ENCODE data around the gene TECPR2. TPM values are rescaled to one million over a fixed set of nuclear protein-coding genes. Genes with fewer than 3 reads are reported as not detected.

The TECPR2 gene
- total and polyA plus RNA-seq, 2 experiments from 2014 or later = 9.5 to 20.1 TPM

GRCh38 chr14:102442241-102443211 lies 79.8 kb downstream of the TECPR2 start:
- H3K27me3 ChIP-seq = no peaks in the 10 kb centered on the region
- H3K9me2 ChIP-seq (replicated peaks; ENCODE audit: insufficient read depth) = no peaks in the 10 kb centered on the region
- H3K9me3 ChIP-seq (ENCODE audit: low read depth) = no peaks in the 10 kb centered on the region
- peaks cover 20% of the 10 kb centered on the region for H3K4me1 ChIP-seq (ENCODE audit: insufficient read depth)
- H3K4me2 ChIP-seq = no peak overlapping the region
- WGBS (ENCODE audit: low lambda C conversion rate, missing lambda C conversion rate) = 80% methylated on average over 15 of the region's 15 CpGs
- H3K79me2 ChIP-seq = no peaks in the 10 kb centered on the region
- H3K27ac ChIP-seq = peak overlapping the region; percentile 95
- H3K4me3 ChIP-seq = no peak overlapping the region
- no peaks in the 10 kb centered on the region for H3K36me3 ChIP-seq (replicated peaks; ENCODE audit: insufficient read depth, low read depth)
- no peak overlapping the region for H2AFZ ChIP-seq
- H4K20me1 ChIP-seq (ENCODE audit: insufficient read depth, poor library complexity, severe bottlenecking) = no peaks in the 10 kb centered on the region
- no peak for TF ChIP-seq CTCF (IDR thresholded peaks at IDR 0.05; ENCODE audit: poor library complexity)
- no peak for TF ChIP-seq EZH2 (IDR thresholded peaks at IDR 0.05; ENCODE audit: borderline replicate concordance)
- no peak for TF ChIP-seq EZH2phosphoT487 (IDR thresholded peaks at IDR 0.05; ENCODE audit: low read depth, severe bottlenecking, unreplicated experiment)
- DNase-seq (ENCODE audit: low spot score) = peak; percentile 71

- no peak overlapping the region for H3K4me2 ChIP-seq
- no peak for TF ChIP-seq EZH2 (IDR thresholded peaks at IDR 0.05; ENCODE audit: borderline replicate concordance)
- TF ChIP-seq CTCF (IDR thresholded peaks at IDR 0.05; ENCODE audit: poor library complexity) = no peak
- TF ChIP-seq EZH2phosphoT487 (IDR thresholded peaks at IDR 0.05; ENCODE audit: low read depth, severe bottlenecking, unreplicated experiment) = no peak
- 97% methylated on average over 7 of the region's 7 CpGs for WGBS (ENCODE audit: low lambda C conversion rate, missing lambda C conversion rate)
Measured at GRCh38 chr14:102445066-102445465, 82.3 kb downstream of the TECPR2 start.

GRCh38 chr14:102445641-102446040 lies 82.9 kb downstream of the TECPR2 start:
- TF ChIP-seq EZH2phosphoT487 (IDR thresholded peaks at IDR 0.05; ENCODE audit: low read depth, severe bottlenecking, unreplicated experiment) (no peak), EZH2 (IDR thresholded peaks at IDR 0.05; ENCODE audit: borderline replicate concordance) (no peak), CTCF (IDR thresholded peaks at IDR 0.05; ENCODE audit: poor library complexity) (no peak)
- DNase-seq (ENCODE audit: low spot score) = no peak
- H2AFZ ChIP-seq = no peak overlapping the region
- no peak overlapping the region for H3K4me2 ChIP-seq
- 96% methylated on average over 15 of the region's 15 CpGs for WGBS (ENCODE audit: low lambda C conversion rate, missing lambda C conversion rate)
- no peaks in the 10 kb centered on the region for H3K27me3 ChIP-seq
- no peak overlapping the region for H3K27ac ChIP-seq
- no peaks in the 10 kb centered on the region for H4K20me1 ChIP-seq (ENCODE audit: insufficient read depth, poor library complexity, severe bottlenecking)
- peaks cover 14% of the 10 kb centered on the region for H3K4me1 ChIP-seq (ENCODE audit: insufficient read depth)
- H3K9me3 ChIP-seq (ENCODE audit: low read depth) = no peaks in the 10 kb centered on the region
- H3K4me3 ChIP-seq = no peak overlapping the region
- no peaks in the 10 kb centered on the region for H3K36me3 ChIP-seq (replicated peaks; ENCODE audit: insufficient read depth, low read depth)
- H3K9me2 ChIP-seq (replicated peaks; ENCODE audit: insufficient read depth) = no peaks in the 10 kb centered on the region
- H3K79me2 ChIP-seq = no peaks in the 10 kb centered on the region

More at GRCh38 chr14:102445066-102445465, 82.3 kb downstream of the TECPR2 start:
- H2AFZ ChIP-seq = no peak overlapping the region
- H3K4me1 ChIP-seq (ENCODE audit: insufficient read depth) = peaks cover 14% of the 10 kb centered on the region
- H3K9me2 ChIP-seq (replicated peaks; ENCODE audit: insufficient read depth) = no peaks in the 10 kb centered on the region
- no peaks in the 10 kb centered on the region for H4K20me1 ChIP-seq (ENCODE audit: insufficient read depth, poor library complexity, severe bottlenecking)
- no peaks in the 10 kb centered on the region for H3K36me3 ChIP-seq (replicated peaks; ENCODE audit: insufficient read depth, low read depth)
- no peaks in the 10 kb centered on the region for H3K9me3 ChIP-seq (ENCODE audit: low read depth)
- H3K27me3 ChIP-seq = no peaks in the 10 kb centered on the region
- H3K79me2 ChIP-seq = no peaks in the 10 kb centered on the region
- no peak overlapping the region for H3K27ac ChIP-seq
- DNase-seq (ENCODE audit: low spot score) = no peak
- no peak overlapping the region for H3K4me3 ChIP-seq
